Measurements from ENCODE around the gene UBE2L5.

UBE2L5 gene

GRCh38 chr13:30392681-30393045 is 29.6 kb upstream of the UBE2L5 start:
- H3K4me3 ChIP-seq (ENCODE audit: low read depth in 1 of 2, low read length in 2 of 2) = no peak overlapping the region
- H3K9me3 ChIP-seq (ENCODE audit: control insufficient read depth in 1 of 2, low read length in 2 of 2) = no peaks in the 10 kb centered on the region
- H3K27ac ChIP-seq (ENCODE audit: low read length) = no peak overlapping the region
- no peaks in the 10 kb centered on the region for H3K36me3 ChIP-seq (ENCODE audit: control insufficient read depth in 1 of 2, insufficient read depth in 2 of 2, low read length in 2 of 2)
- no peaks in the 10 kb centered on the region for H3K27me3 ChIP-seq (ENCODE audit: low read depth, low read length)
- peaks cover 5 to 10% of the 10 kb centered on the region in 2 donors for H3K4me1 ChIP-seq (ENCODE audit: control insufficient read depth in 1 of 2, insufficient read depth in 2 of 2, low read length in 2 of 2)

- peak overlapping the region; percentile 86 to 90 for H3K4me3 ChIP-seq (ENCODE audit: low read depth in 1 of 2, low read length in 2 of 2)
- no peaks in the 10 kb centered on the region for H3K9me3 ChIP-seq (ENCODE audit: control insufficient read depth in 1 of 2, low read length in 2 of 2)
- H3K27ac ChIP-seq (ENCODE audit: low read length) = peak overlapping the region; percentile 100
- H3K4me1 ChIP-seq (ENCODE audit: control insufficient read depth in 1 of 2, insufficient read depth in 2 of 2, low read length in 2 of 2) = no peaks in the 10 kb centered on the region
- no peaks in the 10 kb centered on the region for H3K27me3 ChIP-seq (ENCODE audit: low read depth, low read length)
- H3K36me3 ChIP-seq (ENCODE audit: control insufficient read depth in 1 of 2, insufficient read depth in 2 of 2, low read length in 2 of 2) = no peaks in the 10 kb centered on the region
Observed at GRCh38 chr13:30394751-30395191, 27.5 kb upstream of the UBE2L5 start.

GRCh38 chr13:30395192-30396158 is 26.8 kb upstream of the UBE2L5 start:
- Histone ChIP-seq H3K36me3 (ENCODE audit: control insufficient read depth in 1 of 2, insufficient read depth in 2 of 2, low read length in 2 of 2) (no peaks in the 10 kb centered on the region), H3K27me3 (ENCODE audit: low read depth, low read length) (no peaks in the 10 kb centered on the region), H3K27ac (ENCODE audit: low read length) (peak overlapping the region; percentile 100), H3K4me1 (ENCODE audit: control insufficient read depth in 1 of 2, insufficient read depth in 2 of 2, low read length in 2 of 2) (no peaks in the 10 kb centered on the region), H3K4me3 (ENCODE audit: low read depth in 1 of 2, low read length in 2 of 2) (peak overlapping the region; percentile 86 to 90), H3K9me3 (ENCODE audit: control insufficient read depth in 1 of 2, low read length in 2 of 2) (no peaks in the 10 kb centered on the region)

- Histone ChIP-seq H3K9me3 (ENCODE audit: control insufficient read depth in 1 of 2, low read length in 2 of 2) (no peaks in the 10 kb centered on the region), H3K4me3 (ENCODE audit: low read depth in 1 of 2, low read length in 2 of 2) (no peak overlapping the region), H3K27me3 (ENCODE audit: low read depth, low read length) (no peaks in the 10 kb centered on the region), H3K36me3 (ENCODE audit: control insufficient read depth in 1 of 2, insufficient read depth in 2 of 2, low read length in 2 of 2) (no peaks in the 10 kb centered on the region), H3K4me1 (ENCODE audit: control insufficient read depth in 1 of 2, insufficient read depth in 2 of 2, low read length in 2 of 2) (no peaks in the 10 kb centered on the region), H3K27ac (ENCODE audit: low read length) (no peak overlapping the region)
Observed at GRCh38 chr13:30396434-30397075, 25.7 kb upstream of the UBE2L5 start.

- H3K4me3 ChIP-seq (ENCODE audit: low read depth in 1 of 2, low read length in 2 of 2) = no peak overlapping the region
- no peaks in the 10 kb centered on the region for H3K4me1 ChIP-seq (ENCODE audit: control insufficient read depth in 1 of 2, insufficient read depth in 2 of 2, low read length in 2 of 2)
- H3K9me3 ChIP-seq (ENCODE audit: control insufficient read depth in 1 of 2, low read length in 2 of 2) = no peaks in the 10 kb centered on the region
- peak overlapping the region; percentile 10 for H3K27ac ChIP-seq (ENCODE audit: low read length)
- no peaks in the 10 kb centered on the region for H3K27me3 ChIP-seq (ENCODE audit: low read depth, low read length)
- no peaks in the 10 kb centered on the region for H3K36me3 ChIP-seq (ENCODE audit: control insufficient read depth in 1 of 2, insufficient read depth in 2 of 2, low read length in 2 of 2)
Observed at GRCh38 chr13:30398601-30399072, 23.7 kb upstream of the UBE2L5 start.

- Histone ChIP-seq H3K36me3 (ENCODE audit: control insufficient read depth in 1 of 2, insufficient read depth in 2 of 2, low read length in 2 of 2) (no peaks in the 10 kb centered on the region), H3K27me3 (ENCODE audit: low read depth, low read length) (no peaks in the 10 kb centered on the region), H3K9me3 (ENCODE audit: control insufficient read depth in 1 of 2, low read length in 2 of 2) (no peaks in the 10 kb centered on the region), H3K4me1 (ENCODE audit: control insufficient read depth in 1 of 2, insufficient read depth in 2 of 2, low read length in 2 of 2) (no peaks in the 10 kb centered on the region), H3K4me3 (ENCODE audit: low read depth in 1 of 2, low read length in 2 of 2) (no peak overlapping the region), H3K27ac (ENCODE audit: low read length) (no peak overlapping the region)
Observed at GRCh38 chr13:30400376-30400775, 21.9 kb upstream of the UBE2L5 start.

GRCh38 chr13:30401347-30401746 is 20.9 kb upstream of the UBE2L5 start:
- H3K27ac ChIP-seq (ENCODE audit: low read length) = no peak overlapping the region
- H3K4me3 ChIP-seq (ENCODE audit: low read depth in 1 of 2, low read length in 2 of 2) = no peak overlapping the region
- no peaks in the 10 kb centered on the region for H3K36me3 ChIP-seq (ENCODE audit: control insufficient read depth in 1 of 2, insufficient read depth in 2 of 2, low read length in 2 of 2)
- H3K27me3 ChIP-seq (ENCODE audit: low read depth, low read length) = no peaks in the 10 kb centered on the region
- H3K4me1 ChIP-seq (ENCODE audit: control insufficient read depth in 1 of 2, insufficient read depth in 2 of 2, low read length in 2 of 2) = no peaks in the 10 kb centered on the region
- H3K9me3 ChIP-seq (ENCODE audit: control insufficient read depth in 1 of 2, low read length in 2 of 2) = no peaks in the 10 kb centered on the region

GRCh38 chr13:30403456-30403855 is 18.8 kb upstream of the UBE2L5 start:
- no peak overlapping the region for H3K27ac ChIP-seq (ENCODE audit: low read length)
- no peaks in the 10 kb centered on the region for H3K27me3 ChIP-seq (ENCODE audit: low read depth, low read length)
- no peaks in the 10 kb centered on the region for H3K9me3 ChIP-seq (ENCODE audit: control insufficient read depth in 1 of 2, low read length in 2 of 2)
- H3K4me1 ChIP-seq (ENCODE audit: control insufficient read depth in 1 of 2, insufficient read depth in 2 of 2, low read length in 2 of 2) = peaks cover 0 to 3% of the 10 kb centered on the region in 2 donors
- H3K36me3 ChIP-seq (ENCODE audit: control insufficient read depth in 1 of 2, insufficient read depth in 2 of 2, low read length in 2 of 2) = no peaks in the 10 kb centered on the region
- H3K4me3 ChIP-seq (ENCODE audit: low read depth in 1 of 2, low read length in 2 of 2) = no peak overlapping the region

- Histone ChIP-seq H3K36me3 (ENCODE audit: control insufficient read depth in 1 of 2, insufficient read depth in 2 of 2, low read length in 2 of 2) (no peaks in the 10 kb centered on the region), H3K4me1 (ENCODE audit: control insufficient read depth in 1 of 2, insufficient read depth in 2 of 2, low read length in 2 of 2) (peaks cover 0 to 9% of the 10 kb centered on the region in 2 donors), H3K9me3 (ENCODE audit: control insufficient read depth in 1 of 2, low read length in 2 of 2) (no peaks in the 10 kb centered on the region), H3K4me3 (ENCODE audit: low read depth in 1 of 2, low read length in 2 of 2) (no peak overlapping the region), H3K27ac (ENCODE audit: low read length) (no peak overlapping the region), H3K27me3 (ENCODE audit: low read depth, low read length) (no peaks in the 10 kb centered on the region)
Observed at GRCh38 chr13:30404207-30404606, 18.1 kb upstream of the UBE2L5 start.

- Histone ChIP-seq H3K27ac (ENCODE audit: low read length) (no peak overlapping the region), H3K27me3 (ENCODE audit: low read depth, low read length) (no peaks in the 10 kb centered on the region), H3K4me3 (ENCODE audit: low read depth in 1 of 2, low read length in 2 of 2) (no peak overlapping the region), H3K9me3 (ENCODE audit: control insufficient read depth in 1 of 2, low read length in 2 of 2) (no peaks in the 10 kb centered on the region), H3K4me1 (ENCODE audit: control insufficient read depth in 1 of 2, insufficient read depth in 2 of 2, low read length in 2 of 2) (peaks cover 0 to 11% of the 10 kb centered on the region in 2 donors), H3K36me3 (ENCODE audit: control insufficient read depth in 1 of 2, insufficient read depth in 2 of 2, low read length in 2 of 2) (no peaks in the 10 kb centered on the region)
Observed at GRCh38 chr13:30406779-30407416, 15.4 kb upstream of the UBE2L5 start.

Measured in muscle layer of duodenum (tissue), 2 donors.